Inflammatory macrophage (primary cell): ENCODE measurements around the gene ADAT3.
"Not testable (repeated sequence)": the region's sequence is repeated elsewhere in the genome, so short reads cannot be mapped to it uniquely, and the experiment has no call there.

Experiments
- DNase-seq, 2 donors: peaks; one replicate each; pipeline ENCODE4 v3.0.0-alpha.2; 2020 to 2022

Gene ADAT3

DNA sequence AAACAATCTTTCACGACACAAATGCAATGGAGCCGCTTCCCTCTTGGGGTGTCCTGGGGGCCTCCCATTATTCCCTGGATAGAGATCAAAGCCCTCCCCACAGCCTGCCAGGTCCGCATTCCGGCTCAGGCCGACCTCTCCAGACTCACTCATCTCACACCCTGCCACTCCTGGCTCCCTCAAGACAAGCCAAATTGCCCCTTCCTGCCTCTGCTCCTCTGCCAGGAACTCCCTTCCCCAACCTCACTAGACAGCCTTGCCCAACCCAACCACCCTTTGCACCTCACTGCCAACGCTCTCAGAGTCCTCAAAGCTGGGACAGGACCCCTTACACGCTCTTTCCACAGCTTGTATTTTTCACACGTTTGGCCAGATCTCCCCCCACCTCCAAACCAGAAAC, 21.4 kb upstream of the ADAT3 start:
- DNase-seq: no peak

DNA sequence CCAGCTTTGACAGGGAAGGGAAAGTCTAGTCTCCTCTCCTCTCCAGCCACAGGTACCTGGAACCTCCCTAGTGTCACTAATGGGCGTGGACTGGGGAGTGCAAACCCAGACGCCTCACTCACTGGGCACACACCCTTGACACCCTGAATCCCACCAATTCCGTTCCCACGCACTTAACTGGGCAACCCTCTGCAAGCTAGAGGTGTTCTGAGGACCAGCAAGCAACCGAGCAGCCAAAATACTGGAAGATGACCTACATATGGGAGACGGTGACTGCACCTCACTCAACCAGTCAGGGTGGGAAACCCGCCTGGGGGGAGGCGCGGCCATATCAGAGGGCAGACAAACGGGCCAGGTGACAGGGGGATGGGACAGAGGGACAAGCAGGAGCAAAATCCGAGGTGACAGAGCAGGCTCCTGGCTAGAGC, 20.9 kb upstream of the ADAT3 start:
- no peak for DNase-seq

DNA sequence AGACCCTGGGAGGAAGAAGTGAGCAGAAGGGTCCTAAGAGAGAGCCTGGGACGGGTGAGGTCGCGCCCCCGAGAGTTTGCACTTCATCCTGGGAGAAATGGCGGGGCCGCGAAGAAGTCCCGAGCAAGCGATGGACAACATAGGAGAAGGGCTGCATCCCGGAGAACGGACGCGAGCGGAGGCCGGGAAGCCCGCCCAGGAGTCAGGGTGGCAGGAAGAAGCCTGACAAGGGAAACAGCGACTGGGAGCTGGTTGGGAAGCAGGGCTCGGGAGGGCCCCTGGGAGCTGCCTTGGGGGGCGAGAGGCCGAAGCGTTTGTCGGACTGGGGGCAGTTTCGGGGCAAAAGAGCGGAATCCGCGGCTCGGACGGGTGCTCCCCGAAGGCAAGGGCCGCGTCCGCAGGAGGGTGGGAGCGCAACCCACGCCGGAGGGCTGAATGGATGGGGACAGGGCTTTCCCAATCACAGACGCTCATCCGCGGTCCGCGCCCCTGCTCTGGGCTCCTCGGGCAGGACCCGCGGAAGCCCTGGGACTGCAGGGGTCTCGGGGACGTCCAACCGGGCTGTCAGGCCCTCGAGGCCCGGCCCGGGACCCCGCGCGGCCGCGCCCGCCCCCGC, 20.4 kb upstream of the ADAT3 start:
- DNase-seq: no peak

DNA sequence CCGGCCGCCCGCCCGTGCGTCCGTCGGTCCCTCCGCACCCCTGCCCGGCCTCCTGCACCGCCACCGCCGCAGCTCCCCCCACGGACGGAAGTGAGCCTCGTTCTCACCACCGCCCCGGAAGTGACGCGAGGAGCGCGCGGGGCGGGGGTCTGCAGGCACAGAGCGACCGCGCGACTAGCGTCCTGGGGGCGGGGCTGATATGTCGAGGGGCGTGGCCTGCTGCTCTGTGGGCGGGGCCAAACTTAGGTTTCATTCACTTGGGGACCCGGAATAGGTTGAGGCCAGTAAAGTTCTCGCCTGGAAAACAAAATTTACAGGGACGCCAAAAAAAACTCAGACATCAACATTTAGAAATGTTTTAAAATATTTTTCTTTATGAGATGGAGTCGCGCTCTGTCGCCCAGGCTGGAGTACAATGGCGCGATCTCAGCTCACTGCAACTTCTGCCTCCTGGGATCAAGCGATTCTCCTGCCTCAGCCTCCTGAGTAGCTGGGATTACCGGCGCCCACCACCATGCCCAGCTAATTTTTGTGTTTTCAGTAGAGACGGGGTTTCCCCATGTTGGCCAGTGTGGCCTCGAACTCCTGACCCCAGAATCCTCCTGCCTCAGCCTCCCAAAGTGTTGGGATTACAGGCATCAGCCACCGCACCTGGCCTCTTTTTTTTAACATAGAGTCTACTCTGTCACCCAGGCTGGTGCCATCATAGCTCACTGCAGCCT, 19.6 kb upstream of the ADAT3 start, which contains the start of gene ABHD17A:
TSS of gene ABHD17A (minus strand) at position 99 of the 722 bp plus-strand sequence. CDS start 3,930 bp downstream, outside the sequence.
- DNase-seq: peak; percentile 97

DNA sequence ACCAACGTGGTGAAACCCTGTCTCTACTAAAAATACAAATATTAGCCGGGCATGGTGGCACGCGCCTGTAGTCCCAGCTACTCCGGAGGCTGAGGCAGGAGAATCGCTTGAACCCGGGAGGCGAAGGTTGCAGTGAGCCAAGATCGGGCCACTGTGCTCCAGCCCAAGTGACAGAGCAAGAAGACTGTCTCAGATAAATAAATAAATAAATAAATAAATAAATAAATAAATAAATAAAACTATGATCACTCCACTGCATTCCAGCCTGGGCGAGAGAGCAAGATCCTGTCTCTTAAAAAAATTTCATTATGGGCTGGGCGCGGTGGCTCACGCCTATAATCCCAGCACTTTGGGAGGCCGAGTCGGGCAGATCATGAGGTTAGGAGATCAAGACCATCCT, 18.8 kb upstream of the ADAT3 start:
- not testable (repeated sequence) for DNase-seq

DNA sequence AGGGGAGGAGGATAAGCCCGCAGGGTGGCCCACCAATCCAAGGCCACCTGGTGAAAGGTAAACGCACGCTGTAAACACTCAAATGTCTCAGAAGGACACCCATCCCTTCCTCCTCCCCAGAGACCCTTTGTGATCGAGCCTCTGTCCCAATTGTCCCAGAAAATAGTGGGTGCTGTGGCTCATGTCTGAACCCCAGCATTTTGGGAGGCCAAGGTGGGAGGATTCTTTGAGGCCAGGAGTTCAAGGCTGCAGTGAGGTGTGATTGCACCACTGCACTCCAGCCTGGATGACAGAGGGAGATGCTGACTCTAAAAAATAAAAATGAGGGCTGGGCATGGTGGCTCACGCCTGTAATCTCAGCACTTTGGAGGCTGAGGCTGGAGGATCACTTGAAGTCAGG, 16.8 kb upstream of the ADAT3 start:
- no peak for DNase-seq

DNA sequence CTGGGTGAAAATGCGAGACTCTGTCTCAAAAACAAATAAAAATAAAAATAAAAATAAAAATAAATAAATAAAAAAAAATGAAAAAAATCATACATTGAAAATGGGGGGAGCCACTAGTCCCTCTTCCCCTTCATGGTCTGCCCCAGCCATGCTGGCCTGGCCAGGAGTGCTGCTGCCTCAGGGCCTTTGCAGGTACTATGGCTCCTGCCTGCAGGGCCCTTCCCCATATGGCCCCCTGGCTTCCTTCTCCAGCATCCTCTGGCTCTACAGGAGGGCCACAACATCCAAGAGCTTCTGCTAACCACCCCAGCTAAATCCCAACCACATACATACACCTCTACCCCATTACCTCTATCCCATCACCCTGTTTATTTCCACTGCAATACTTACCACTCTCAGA, 15.3 kb upstream of the ADAT3 start:
- no peak for DNase-seq

DNA sequence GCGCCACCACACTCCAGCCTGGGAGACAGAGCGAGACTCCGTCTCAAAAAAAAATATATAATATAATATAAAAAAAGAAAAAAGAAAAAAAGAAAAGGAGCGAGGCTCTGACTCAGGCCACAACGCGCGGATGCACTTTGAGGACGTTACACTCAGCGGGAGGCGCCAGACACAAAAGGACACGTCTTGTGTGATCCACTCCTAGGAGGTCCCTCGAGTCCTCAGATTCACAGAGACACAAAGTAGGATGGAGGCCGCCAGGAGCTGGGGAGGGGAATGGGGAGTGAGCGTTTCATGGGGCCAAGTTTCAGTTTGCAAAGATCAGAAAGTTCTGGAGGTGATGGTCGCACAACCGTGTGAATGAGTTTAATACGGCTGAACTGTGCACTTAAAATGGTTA, 11.4 kb upstream of the ADAT3 start:
- DNase-seq: no peak

DNA sequence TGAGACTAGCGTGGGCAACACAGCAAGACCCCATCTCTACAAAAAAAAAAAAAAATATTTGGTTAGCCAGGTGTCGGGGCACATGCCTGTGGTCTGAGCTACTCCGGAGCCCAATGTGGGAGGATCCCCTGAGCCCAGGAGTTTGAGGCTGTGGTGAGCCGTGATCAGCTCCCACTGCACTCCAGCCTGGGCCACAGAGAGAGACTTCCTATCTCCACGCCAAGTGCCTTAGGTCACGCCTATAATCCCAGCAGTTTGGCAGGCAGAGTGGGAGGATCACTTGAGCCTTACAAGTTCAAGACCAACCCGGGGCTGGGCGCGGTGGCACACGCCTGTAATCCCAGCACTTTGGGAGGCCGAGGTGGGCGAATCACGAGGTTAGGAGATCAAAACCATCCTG, 8.7 kb upstream of the ADAT3 start:
- DNase-seq: peak; percentile 29 to 61

DNA sequence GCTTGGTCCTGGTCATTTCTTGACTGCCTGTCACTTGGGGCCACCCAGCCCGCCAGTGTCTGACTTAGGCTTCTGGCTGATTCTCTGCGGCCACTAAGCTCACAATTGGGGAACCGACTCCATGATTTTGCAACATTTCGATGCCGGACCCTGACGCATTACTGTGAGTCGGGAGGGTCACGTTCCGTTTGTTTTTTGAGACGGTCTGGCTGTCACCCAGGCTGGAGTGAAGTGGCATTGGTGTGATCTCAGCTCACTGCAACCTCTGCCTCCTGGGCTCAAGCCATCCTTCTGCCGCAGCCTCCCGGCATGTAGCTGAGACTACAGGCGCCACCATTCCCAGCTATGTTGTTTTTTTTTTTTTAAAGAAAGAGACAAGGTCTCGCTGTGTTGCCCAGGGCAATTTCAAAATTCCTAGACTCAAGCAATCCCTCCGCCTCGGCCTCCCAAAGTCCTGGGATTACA, 3.2 kb upstream of the ADAT3 start:
- peak; percentile 98 for DNase-seq

DNA sequence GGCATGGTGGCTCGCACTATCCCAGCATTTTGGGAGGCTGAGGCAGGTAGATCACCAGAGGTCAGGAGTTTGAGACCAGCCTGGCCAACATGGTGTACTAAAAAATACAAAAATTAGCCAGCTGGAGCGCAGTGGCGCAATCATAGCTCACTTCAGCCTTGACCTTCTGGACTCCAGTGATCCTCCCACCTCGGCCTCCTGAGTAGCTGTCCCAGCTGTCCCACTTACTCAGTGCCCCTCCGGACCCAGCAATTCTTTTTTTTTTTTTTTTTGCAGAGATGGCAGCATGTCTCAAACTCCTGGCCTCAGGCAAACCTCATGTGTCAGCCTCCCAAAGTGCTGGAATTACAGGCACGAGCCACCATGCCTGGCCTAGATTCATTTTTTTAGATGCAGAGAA, 2.3 kb upstream of the ADAT3 start:
- no peak for DNase-seq

DNA sequence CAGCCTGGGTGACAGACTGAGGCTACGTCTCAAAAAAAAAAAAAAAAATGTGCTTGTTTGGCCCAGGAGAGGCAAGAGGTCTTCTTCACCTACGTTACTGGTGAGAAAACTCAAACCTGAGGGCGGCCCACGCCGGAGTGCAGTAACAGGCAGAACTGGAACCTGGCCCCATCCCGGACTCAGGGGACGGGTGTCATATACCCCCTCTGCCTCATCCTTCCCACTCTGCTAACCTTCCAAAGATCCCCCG, 414 bp upstream of the ADAT3 start:
- no peak for DNase-seq

DNA sequence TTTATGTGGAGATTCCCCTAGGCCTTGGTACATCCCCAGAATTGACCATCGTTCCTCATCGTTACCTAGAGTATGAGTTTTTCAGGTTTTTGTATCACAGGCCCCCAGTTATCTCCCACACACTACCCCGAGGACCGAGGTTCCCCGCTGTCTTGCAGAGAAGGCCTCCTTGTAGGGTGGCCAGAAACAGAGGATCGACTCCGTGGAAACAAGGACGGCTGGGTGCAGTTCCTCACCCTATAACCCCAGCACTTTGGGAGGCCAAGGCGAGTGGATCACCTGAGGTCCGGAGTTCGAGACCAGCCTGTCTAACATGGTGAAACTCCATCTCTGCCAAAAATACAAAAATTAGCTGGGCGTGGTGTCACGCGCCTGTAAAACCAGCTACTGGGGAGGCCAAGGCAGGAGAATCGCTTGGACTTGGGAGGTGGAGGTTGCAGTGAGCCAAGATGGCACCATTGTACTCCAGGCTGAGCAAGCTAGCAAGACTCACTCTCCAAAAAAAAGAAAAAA, 720 bp downstream of the ADAT3 start:
- DNase-seq: no peak

DNA sequence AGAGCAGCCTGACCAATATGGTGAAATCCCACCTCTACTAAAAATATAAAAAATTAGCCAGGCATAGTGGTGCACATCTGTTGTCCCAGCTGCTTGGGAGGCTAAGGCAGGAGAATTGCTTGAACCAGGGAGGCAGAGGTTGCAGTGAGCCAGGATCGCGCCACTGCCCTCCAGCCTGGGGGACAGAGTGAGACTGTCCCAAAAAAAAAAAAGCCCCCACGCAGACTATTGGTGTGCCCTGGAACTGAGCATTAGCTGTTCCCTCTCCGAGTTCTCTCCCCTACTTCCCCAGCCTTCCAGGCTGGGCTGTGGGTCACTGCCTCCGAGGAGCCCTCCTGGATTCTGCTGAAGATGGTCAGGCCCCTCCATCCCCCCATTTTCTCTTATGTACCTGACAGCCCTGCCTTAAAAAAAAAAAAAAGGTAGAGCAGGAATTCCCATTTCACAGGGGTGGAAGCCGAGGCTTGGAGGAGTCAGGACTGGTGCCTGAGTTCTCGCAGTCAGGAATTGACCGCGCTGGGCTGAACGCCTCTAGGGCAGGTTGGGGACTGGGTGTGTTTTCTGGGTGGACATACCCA, 1.9 kb downstream of the ADAT3 start:
- DNase-seq: no peak

DNA sequence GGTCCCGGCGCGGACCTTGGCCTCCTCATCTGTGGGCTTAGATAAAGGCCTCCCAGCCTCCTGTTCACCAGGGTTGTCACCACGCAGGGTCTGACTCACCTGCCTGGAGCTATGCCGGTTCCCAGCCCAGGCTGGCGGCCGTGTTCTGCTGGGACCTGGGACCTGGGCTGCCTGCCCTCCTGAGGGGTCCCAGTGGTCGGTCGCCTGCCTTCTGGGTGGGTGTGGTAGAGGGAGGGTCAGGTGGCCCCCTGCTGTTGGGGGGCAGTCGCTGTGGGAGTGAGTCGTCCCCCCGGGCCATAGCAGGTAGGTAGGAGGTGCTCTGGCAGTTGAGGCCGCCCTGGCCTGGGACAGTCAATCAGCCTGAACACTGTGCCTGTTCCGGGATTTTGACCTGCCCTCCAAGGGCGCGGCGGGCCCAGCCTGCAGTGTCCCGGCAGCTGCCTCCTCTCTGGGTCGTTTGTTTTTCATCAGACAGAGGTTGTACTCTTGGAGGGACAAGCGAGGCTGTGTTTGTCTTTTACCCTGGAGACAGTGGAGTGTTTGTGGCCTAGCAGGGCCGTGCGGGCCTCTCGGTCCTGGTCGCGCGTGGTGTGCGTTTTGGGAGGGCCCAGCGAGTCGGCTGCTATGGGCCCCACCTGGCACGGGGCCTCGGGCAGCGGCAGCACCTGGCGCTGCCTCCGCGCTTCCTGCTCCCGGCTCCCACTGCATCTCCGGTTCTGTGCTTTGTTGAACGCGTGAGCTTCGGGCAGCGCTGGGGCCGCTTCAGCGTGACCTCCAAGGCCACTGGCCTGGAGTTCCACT, 2.6 kb downstream of the ADAT3 start:
- DNase-seq: no peak

DNA sequence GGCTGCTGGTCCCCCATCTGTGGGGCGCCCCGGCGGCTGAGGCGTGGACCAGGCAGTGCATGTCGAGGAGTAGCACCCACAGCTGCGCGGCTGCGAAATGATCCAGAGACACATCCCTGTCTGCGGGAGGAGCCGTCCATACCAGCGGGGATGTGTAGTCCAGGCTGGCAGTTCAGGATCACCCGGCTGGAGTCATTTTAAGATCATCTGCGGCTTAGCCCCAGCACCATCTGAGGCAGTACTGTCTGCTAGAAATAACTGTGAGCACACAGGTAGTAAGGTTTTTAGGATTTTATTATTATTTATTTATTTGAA, 3.1 kb downstream of the ADAT3 start:
- no peak for DNase-seq

DNA sequence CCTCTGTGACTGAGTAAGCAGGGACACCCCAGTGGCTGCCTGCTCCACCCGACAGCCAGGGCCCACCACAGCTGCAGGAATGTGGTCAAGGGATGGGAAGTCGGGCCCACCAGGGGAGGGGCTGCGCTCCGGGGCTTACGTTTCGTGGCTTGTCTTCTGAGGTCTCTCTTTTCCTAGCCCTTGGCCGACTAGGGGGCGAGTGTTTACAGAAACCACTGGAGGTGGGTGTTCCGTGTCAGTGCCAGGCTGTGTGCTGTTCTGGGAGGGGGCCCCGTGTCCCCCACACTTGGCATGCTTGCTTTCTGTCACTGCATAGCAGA, 4.5 kb downstream of the ADAT3 start:
- DNase-seq: no peak

DNA sequence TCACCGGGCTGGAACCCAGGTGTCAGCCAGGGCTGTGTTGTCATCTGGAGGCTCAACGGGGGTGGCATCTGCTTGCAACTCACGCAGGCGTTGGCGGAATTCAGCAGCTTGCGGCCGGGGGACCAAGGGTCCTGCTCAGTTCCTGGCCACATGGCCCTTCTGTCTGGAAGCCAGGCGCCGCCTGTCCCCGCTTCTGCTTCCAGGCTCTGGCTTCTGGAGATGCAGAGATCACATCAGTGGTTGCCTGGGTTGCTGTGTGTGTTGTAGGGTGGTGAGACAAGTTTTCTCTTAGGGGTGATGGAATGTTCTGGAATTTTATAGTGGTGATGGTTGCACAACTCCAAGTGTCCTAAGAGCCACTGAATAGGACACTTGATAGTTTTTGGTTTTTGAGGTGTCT, 5.0 kb downstream of the ADAT3 start:
- DNase-seq: no peak

DNA sequence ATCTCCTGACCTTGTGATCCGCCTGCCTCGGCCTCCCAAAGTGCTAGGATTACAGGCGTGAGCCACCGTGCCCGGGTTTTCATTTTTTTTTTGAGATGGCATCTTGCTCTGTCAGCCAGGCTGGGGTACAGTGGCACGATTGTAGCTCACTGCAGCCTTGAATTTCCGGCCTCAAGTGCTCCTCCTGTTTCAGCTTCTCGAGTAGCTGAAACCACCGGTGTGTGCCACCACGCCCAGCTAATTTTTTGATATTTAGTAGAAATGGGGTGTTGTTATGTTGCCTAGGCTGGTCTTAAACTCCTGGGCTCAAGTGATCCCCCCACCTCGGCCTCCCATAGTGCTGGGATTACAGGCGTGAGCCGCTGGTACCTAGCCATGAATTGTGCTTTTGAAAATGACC, 5.9 kb downstream of the ADAT3 start:
- no peak for DNase-seq

DNA sequence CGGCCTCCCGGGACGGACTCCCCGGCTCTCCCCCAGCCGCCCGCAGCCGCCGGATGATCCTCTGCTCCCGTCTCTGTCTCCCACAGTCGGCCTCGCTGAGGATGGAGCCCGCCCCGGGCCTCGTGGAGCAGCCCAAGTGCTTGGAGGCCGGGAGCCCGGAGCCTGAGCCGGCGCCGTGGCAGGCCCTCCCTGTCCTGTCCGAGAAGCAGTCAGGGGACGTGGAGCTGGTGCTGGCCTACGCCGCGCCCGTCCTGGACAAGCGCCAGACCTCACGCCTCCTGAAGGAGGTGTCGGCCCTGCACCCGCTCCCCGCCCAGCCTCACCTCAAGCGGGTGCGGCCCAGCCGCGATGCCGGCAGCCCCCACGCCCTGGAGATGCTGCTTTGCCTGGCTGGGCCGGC, 6.8 kb downstream of the ADAT3 start:
- DNase-seq: no peak

DNA sequence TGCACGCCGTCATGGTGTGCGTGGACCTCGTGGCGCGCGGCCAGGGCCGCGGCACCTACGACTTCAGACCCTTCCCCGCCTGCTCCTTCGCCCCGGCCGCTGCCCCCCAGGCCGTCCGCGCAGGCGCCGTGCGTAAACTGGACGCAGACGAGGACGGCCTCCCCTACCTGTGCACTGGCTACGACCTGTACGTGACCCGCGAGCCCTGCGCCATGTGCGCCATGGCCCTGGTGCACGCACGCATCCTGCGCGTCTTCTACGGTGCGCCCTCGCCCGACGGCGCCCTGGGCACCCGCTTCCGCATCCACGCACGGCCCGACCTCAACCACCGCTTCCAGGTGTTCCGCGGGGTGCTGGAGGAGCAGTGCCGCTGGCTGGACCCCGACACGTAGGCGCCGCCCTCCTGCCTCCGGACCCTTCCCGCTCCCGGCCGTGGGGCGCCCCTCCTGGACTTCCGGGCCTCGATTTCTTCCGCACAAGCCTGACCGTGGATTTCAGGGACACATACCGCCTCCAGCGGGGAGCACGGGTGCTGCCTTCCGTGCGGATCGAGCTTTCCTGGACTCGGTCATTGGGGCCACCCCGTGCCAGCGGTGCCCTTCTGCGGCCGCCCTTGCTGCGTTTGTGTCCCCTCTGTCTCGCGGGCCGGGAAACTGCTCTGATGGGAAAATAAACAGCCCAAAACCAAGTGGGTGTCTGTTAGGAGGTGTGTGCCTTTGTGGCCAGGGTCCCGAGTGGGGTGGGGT, 7.7 kb downstream of the ADAT3 start:
- no peak for DNase-seq

DNA sequence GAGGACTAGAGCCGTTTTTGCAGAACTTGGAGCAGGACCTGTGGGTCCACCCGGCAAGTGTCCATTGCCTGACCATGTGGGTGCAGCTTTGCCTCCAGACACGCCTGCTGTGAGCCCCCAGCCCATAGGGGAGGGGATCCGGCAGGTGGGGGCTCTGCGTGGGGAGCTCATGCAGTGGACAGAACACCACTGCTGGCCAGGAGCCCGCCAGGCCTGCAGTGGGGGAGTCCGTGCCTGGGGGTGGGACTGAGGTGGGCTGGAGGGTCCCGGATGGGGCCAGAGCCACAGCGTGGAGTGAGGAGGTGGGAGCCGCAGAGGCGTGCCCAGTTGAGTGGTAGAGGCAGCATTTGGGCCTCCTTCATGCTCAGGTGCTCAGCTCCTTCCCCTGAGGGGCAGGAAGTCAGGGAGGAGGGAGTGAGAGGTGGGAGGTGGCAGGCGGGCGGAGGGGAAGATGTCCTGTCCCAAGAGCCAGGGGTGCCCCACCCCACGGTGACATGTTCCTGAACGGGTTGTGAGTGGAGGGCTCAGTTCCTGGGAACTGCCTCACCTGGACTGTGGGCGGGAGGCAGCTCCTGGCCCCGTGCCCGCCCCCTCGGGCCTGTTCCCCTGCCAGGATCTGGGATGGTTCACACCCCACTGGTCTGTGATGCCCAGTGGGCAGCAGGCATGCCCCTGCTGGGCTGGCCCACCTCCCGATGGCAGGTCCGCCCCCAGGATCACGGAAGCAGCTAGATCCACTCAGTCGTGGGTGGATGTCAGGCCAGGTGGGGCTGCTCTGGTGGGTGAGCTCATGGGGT, 8.8 kb downstream of the ADAT3 start:
- DNase-seq: no peak
